ENCODE data around the gene RGS10. TPM values are rescaled to one million over a fixed set of nuclear protein-coding genes. Genes with fewer than 3 reads are reported as not detected.

The RGS10 gene
- total and polyA plus RNA-seq, 10 of the 15 experiments (the other 5 are each of a cell fraction or from before 2014, with no cell fraction given): 72.8 to 193 (median 127) TPM

DNA sequence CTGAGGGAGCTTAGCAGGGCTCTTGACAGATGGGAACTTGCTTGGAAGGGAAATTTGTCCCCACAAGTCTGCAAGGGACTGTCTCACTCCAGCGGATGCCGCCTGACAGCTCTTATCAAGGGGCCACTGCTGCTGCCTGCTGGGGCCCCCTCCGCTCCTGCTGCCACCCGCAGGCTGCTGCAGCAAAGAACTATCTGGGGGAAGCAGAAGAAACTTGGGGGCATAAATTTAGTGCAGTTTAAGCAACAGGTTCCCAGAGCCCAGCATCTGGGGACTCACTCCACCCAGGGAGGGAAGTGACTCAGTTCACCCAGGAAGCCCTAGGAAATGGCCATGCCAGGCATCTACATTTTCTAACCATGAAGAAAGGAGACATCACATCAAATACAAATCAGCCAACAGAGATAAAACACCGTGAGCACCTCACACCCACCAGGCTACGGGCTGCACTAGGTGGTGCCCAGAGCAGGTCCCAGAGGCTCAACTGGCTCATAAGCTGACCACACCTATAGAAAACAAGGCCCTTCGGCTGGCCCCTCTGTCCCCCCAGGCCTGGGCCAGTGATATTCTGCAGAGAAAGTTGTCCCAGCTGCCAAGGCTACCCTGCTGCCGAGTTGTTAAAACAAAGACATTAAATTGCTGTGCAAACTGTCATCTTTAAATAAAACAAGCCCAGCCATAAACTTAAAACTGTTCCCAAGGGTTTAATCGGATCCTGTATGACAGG lies 3.7 kb downstream of the RGS10 start:
- intact Hi-C loops (cut with micrococcal nuclease; ENCODE audit: unreplicated experiment): no loop called here
- H3K9ac ChIP-seq (ENCODE audit: control insufficient read depth, insufficient read depth, low read length): peak overlapping the region; percentile 43

More for the DNA sequence above, 3.7 kb downstream of the RGS10 start:
- in situ Hi-C loops (cut with MboI): no loop called here
- Histone ChIP-seq H3K4me2 (ENCODE audit: control insufficient read depth, insufficient read depth) (peak overlapping the region; percentile 92), H3K27me3 (replicated peaks in 1 of 2; ENCODE audit: control insufficient read depth in 2 of 2, insufficient read depth in 2 of 2, low read length in 1 of 2) (no peaks in the 10 kb centered on the region), H3K9me3 (replicated peaks; ENCODE audit: control insufficient read depth, insufficient read depth, low read length) (no peaks in the 10 kb centered on the region), H3K4me1 (ENCODE audit: control insufficient read depth, insufficient read depth, low read length) (peaks cover 30% of the 10 kb centered on the region), H3K27ac (ENCODE audit: control insufficient read depth, insufficient read depth) (peak overlapping the region; percentile 60), H2AFZ (ENCODE audit: control insufficient read depth, low read depth, low read length) (no peak overlapping the region), H4K20me1 (ENCODE audit: control insufficient read depth, insufficient read depth) (peaks cover 3% of the 10 kb centered on the region; the same call in 1 of the 2 replicates), H3K36me3 (ENCODE audit: control insufficient read depth in 2 of 2, insufficient read depth in 2 of 2, low read length in 1 of 2) (no peaks in the 10 kb centered on the region), H3K4me3 (peak overlapping the region; percentile 84), H3K79me2 (ENCODE audit: control insufficient read depth, insufficient read depth, low read length) (peaks cover 72% of the 10 kb centered on the region)
- FAIRE-seq (no peak), ATAC-seq (no peak), DNase-seq (ENCODE audit: low read depth, low spot score) (no peak)
- ChIA-PET CTCF (interaction anchor here (0.7 to 3.1 kb wide), 10 partner anchors 8 to 340 kb away, joined by 3 to 31 read pairs (median 4); no protein-coding TSS in a partner anchor), RAD21 (ENCODE audit: unreplicated experiment) (interaction anchor here (0.7 to 5.3 kb wide), 8 partner anchors 9 to 44 kb away, joined by 3 to 55 read pairs (median 4); no protein-coding TSS in a partner anchor), POLR2A (interaction anchor here (0.6 to 2.7 kb wide), 8 partner anchors 8 to 245 kb away, joined by 3 to 13 read pairs (median 4); no protein-coding TSS in a partner anchor), SMC1A (ENCODE audit: uncharacterized antibody, unreplicated experiment) (interaction anchor here (1.0 to 6.4 kb wide), 9 partner anchors 8 to 93 kb away, joined by 3 to 62 read pairs (median 6); partner anchors contain the start of gene TIAL1)
- 71% methylated on average over 9 of the region's 9 CpGs for WGBS (ENCODE audit: insufficient coverage, insufficient replicate concordance, low lambda C conversion rate, missing lambda C conversion rate)
- no peak for TF ChIP-seq MEF2B (IDR thresholded peaks at IDR 0.05; ENCODE audit: partially characterized antibody, poor library complexity, severe bottlenecking)
- no peak for TF ChIP-seq ZNF384 (IDR thresholded peaks at IDR 0.05; ENCODE audit: borderline replicate concordance, low read depth, low read length)
- TF ChIP-seq, protein P1, sequence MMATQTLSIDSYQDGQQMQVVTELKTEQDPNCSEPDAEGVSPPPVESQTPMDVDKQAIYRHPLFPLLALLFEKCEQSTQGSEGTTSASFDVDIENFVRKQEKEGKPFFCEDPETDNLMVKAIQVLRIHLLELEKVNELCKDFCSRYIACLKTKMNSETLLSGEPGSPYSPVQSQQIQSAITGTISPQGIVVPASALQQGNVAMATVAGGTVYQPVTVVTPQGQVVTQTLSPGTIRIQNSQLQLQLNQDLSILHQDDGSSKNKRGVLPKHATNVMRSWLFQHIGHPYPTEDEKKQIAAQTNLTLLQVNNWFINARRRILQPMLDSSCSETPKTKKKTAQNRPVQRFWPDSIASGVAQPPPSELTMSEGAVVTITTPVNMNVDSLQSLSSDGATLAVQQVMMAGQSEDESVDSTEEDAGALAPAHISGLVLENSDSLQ (IDR thresholded peaks at IDR 0.05): peak; percentile 6; the same call in 1 of the 2 replicates
- peak; percentile 42; the same call in 1 of the 2 replicates for TF ChIP-seq RAD21 (IDR thresholded peaks at IDR 0.05; ENCODE audit: insufficient read depth, low read depth, low read length)
- TF ChIP-seq, protein P2, sequence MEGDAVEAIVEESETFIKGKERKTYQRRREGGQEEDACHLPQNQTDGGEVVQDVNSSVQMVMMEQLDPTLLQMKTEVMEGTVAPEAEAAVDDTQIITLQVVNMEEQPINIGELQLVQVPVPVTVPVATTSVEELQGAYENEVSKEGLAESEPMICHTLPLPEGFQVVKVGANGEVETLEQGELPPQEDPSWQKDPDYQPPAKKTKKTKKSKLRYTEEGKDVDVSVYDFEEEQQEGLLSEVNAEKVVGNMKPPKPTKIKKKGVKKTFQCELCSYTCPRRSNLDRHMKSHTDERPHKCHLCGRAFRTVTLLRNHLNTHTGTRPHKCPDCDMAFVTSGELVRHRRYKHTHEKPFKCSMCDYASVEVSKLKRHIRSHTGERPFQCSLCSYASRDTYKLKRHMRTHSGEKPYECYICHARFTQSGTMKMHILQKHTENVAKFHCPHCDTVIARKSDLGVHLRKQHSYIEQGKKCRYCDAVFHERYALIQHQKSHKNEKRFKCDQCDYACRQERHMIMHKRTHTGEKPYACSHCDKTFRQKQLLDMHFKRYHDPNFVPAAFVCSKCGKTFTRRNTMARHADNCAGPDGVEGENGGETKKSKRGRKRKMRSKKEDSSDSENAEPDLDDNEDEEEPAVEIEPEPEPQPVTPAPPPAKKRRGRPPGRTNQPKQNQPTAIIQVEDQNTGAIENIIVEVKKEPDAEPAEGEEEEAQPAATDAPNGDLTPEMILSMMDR (IDR thresholded peaks at IDR 0.05 in 2 of 3, conservative IDR thresholded peaks at IDR 0.05 in 1 of 3; ENCODE audit: control insufficient read depth in 2 of 3, extremely low read depth in 1 of 3, insufficient read depth in 1 of 3, low read depth in 3 of 3, low read length in 3 of 3): peak; percentile 18 to 22 (median 21); a peak in 3 of 6 replicates
- no TSS peak for BruUV-seq (replicated peaks)
